Stimulated activated CD4-positive, alpha-beta T cell treated with anti-CD3 and anti-CD28 coated beads, Interleukin-4, amount 100 ng/mL, for 24 hours (primary cell): Measurements from ENCODE around the gene PIGZ.
A peak's percentile ranks its signal among the peaks of the same experiment; 100 is the strongest.
"Not testable (repeated sequence)": the region's sequence is repeated elsewhere in the genome, so short reads cannot be mapped to it uniquely, and the experiment has no call there.

ENCODE experiments used
- DNase-seq: peaks from one replicate; pipeline ENCODE4 v3.0.0-alpha.2; 2020

PIGZ gene

GRCh38 chr3:196947860-196948441, 20.7 kb downstream of the PIGZ start:
- no peak for DNase-seq

GRCh38 chr3:196947136-196947859, 21.3 kb downstream of the PIGZ start:
- no peak for DNase-seq

DNA sequence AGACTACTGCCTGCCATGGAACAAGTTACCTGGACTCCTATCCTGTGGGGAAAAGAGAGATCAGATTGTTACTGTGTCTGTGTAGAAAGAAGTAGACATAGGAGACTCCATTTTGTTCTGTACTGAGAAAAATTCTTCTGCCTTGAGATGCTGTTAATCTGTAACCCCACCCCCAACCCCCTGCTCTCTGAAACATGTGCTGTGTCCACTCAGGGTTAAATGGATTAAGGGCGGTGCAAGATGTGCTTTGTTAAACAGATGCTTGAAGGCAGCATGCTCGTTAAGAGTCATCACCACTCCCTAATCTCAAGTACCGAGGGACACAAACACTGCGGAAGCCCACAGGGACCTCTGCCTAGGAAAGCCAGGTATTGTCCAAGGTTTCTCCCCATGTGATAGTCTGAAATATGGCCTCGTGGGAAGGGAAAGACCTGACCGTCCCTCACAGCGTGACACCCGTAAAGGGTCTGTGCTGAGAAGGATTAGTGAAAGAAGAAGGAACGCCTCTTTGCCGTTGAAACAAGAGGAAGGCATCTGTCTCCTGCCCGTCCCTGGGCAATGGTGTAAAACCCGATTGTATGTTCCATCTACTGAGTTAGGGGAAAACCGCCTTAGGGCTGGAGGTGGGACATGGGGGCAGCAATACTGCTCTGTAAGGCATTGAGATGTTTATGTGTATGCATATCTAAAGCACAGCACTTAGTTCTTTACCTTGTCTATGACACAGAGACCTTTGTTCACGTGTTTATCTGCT, 24.4 kb downstream of the PIGZ start:
- DNase-seq: not testable (repeated sequence)

GRCh38 chr3:196942915-196943277, 25.7 kb downstream of the PIGZ start:
- peak; percentile 17 for DNase-seq

DNA sequence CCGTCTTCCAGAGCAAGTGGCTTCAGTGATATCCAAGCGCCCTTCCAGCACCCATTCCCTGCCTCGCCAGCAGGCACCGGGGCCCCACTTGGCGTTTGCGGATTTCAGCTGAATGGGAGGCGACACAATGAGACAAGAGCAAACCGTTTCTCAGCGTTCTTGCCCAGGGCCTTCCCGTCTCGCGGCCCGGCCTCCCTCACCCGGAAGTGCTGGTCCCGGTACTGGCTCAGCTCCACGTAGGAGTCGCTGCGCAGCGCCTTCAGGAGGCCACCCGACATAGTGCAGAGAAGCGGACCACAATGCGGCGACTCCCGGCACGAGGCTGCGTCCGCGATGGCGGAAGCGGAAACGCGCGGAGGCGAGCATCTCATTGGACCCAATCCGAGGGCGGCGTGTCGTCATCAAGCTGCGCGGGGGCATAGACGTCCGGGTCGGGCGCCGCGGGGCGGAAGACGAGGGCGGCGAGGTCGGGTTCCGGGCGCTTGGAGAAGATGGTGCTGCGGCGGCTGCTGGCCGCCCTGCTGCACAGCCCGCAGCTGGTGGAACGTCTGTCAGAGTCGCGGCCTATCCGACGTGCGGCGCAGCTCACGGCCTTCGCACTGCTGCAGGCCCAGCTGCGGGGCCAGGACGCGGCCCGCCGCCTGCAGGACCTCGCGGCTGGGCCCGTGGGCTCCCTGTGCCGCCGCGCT, 26.3 kb downstream of the PIGZ start, which contains the start of gene NCBP2:
Gene NCBP2, minus strand, starts transcription at position 303 of the 689 bp plus-strand sequence. Its CDS starts 25 bp downstream, at position 278.
- peak; percentile 100 for DNase-seq

GRCh38 chr3:196941729-196942225, 26.9 kb downstream of the PIGZ start:
- DNase-seq: peak; percentile 74

GRCh38 chr3:196938576-196938975, 30.1 kb downstream of the PIGZ start:
- no peak for DNase-seq

DNA sequence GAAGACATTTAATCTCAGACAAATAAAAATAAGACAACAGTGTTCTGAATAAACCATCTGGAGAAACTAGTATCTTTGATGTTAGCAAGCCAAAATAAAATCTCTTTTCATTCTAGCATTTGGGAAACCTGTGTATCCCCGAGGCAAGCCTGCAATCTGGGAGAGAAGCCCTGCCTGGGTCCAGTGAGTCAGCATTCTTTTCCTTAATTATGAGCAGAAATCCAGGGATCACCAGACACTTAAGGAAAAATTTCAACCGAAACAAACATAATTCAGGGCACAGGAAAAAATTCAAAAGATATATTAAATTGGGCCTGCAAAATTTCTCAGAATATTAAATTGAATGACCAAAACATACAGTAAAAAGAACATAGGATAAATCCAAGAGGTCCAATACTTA, 30.5 kb downstream of the PIGZ start:
- DNase-seq: no peak

GRCh38 chr3:196936288-196936687, 32.3 kb downstream of the PIGZ start:
- DNase-seq: no peak

DNA sequence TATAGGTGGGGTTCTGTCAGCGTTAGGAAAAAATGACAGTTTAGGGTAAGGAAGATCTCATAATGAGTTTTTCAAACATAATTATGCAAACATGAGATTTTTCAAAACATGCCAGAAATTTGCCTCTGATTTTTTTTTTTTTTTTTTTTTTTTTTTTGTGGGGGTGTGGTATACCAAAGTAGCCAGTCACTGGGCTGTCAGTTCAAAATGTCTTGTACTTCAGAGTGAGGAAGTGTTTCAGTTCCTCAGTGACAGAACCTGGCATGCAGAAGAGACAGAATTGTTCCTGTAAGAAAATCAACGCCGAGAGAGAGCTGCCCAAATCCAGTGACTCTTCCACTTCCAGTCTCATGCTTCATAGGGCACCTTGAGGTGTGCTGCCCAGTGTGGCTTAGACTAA, 36.0 kb downstream of the PIGZ start:
- DNase-seq: no peak

GRCh38 chr3:196931828-196932587, 36.6 kb downstream of the PIGZ start:
- no peak for DNase-seq

- DNase-seq: no peak
These were observed 37.5 kb downstream of the PIGZ start for GRCh38 chr3:196931157-196931556.

GRCh38 chr3:196927571-196928453, 40.8 kb downstream of the PIGZ start:
- no peak for DNase-seq

DNA sequence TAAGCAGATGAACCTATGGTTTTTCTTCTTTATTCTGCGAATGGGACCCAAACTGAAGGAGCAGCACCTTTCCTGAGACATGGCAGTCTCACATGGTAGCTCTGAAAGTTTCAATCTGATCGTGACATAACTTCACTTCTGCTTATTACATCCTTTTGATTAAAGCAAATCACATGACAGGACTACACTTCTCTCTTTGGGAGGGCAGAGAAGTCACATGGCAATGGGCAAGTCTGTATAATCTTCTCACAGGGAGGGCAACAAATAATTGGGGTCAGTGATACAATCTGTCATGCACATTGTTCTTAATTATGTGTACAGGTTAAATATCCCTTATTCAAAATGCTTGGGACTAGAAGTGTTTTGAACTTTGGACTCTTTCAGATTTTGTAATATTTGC, 47.9 kb downstream of the PIGZ start:
- DNase-seq: no peak

DNA sequence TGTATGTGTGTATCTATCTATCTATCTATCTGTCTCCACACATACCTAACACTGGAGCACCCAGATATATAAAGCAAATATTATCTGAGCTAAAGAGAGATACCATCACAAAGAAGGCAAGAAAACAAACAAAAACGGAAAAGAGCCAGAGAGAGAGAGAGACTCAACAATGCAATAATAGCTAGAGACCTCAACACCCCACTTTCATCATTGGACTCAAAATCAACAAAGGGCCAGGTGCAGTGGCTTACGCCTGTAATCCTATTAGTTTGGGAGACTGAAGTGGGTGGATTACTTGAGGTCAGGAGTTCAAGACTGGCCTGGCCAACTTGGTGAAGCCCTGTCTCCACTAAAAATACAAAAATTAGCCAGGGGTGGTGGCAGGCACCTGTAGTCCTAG, 49.7 kb downstream of the PIGZ start:
- DNase-seq: no peak

GRCh38 chr3:196916995-196917394, 51.6 kb downstream of the PIGZ start:
- no peak for DNase-seq

DNA sequence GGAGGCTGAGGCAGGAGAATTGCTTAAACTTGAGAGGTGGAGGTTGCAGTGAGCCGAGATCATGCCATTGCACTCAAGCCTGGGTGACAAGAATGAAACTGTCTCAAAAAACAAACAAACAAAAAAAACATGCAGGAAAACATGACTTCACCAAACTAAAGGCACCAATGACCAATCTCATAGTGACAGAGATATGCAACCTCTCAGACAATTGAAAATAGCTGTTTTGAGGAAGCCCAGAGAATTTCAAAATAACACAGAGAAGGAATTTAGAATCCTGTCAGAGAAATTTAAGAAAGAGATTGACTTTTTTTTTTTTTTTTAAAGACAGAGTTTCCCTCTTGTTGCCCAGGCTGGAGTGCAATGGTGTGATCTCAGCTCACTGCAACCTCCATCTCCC, 52.4 kb downstream of the PIGZ start:
- no peak for DNase-seq

GRCh38 chr3:196915375-196915774, 53.3 kb downstream of the PIGZ start:
- no peak for DNase-seq

DNA sequence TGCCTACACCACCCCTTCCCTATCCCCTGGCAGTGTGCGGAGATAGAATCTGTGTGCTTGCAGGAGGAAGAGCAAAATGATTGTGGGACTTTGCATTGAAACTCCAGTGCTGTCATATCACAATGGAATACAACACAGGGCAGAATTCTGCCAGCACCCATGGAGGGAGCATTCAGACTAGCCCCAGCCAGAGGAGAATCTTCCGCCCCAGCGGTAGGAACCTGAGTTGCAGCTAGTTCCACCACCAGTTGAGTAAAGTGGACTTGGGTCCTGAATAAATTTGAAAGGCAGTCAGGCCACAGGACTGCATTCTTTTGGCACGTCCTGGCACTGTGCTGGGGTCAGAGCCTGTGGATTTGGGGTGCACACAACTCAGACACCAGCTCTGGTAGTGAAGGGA, 53.8 kb downstream of the PIGZ start:
- no peak for DNase-seq

DNA sequence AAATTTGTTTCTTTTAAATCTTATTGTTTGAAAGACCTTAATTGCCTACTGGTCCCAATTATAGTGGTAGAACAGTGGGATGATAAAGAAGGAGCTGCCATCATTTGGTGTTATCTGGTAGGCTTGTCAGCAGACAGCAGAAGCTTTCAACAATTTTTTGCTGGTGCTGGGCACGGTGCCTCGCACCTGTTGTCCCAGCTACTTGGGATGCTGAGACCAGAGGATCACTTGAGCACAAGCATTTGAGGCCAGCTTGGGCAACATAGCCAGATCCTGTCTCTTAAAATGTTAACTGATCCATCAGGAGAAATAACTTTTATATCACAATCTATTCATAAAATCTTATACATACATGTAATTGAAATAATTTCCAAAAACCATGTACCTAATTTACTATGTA, 64.9 kb downstream of the PIGZ start:
- no peak for DNase-seq

- DNase-seq: no peak
These were observed 66.3 kb downstream of the PIGZ start for GRCh38 chr3:196902296-196902695.
